Ovary (tissue), 3 donors: ENCODE results near the gene C6orf15.

ENCODE experiments used
- CTCF ChIP-seq, 3 donors: fragments of 450-650 bp in 2 of 3; fragments of 200-600 bp in 1 of 3; IDR thresholded peaks; one replicate each; pipeline versions ENCODE4 v1.5.1 to v1.8.0; 2016 to 2022; ENCODE audit warnings: antibody characterized with exemption in 3 of 3, mild to moderate bottlenecking in 1 of 3
- POLR2A ChIP-seq: fragments of 450-650 bp; IDR thresholded peaks from one replicate; pipeline ENCODE4 v1.6.1; 2017; ENCODE audit warnings: antibody characterized with exemption, mild to moderate bottlenecking, moderate library complexity
- donor health status: DM: no; HTN: no; CAD: no.

DNA sequence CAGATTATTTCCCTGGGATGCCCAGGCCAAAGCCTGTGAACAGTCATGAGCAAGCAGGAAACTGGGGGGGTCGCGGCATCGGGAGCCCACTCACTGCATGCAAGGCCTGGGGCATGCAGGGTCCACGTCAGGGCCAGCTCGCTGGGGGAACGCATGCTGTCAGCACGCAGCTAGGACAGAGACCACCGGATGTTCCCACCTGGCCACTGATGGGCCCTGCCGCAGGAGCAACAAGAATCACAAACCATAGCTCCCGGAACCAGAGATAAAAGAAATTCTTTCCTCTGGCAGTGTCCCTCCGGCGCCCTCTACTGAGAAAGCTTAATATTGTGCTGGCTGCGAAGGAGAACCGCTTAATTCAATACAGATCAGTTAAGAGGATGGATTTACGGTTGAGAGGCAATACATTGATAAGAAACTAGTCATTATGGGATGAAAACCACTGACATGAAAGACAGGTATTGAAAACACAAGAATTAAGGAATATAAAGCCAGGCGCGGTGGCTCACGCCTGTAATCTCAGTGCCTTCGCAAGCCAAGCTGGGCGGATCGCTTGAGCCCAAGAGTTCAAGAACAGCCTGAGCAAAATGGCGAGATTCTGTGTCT lies 32.6 kb downstream of the C6orf15 start:
- TF ChIP-seq CTCF (IDR thresholded peaks at IDR 0.05) (peak; percentile 68 to 79 (median 71)), POLR2A (no peak)
